Hepatocyte (in vitro differentiated cells): ENCODE data around the gene OR2S2. TPM values are rescaled to one million over a fixed set of nuclear protein-coding genes. Genes with fewer than 3 reads are reported as not detected.

Source experiments
- DNase-seq: peaks from one replicate; pipeline ENCODE4 v3.0.0-alpha.2; 2016; ENCODE audit warnings: low spot score
- H2AFZ ChIP-seq: fragments of 200-600 bp; sonication (generic); 2 replicates; pipeline ENCODE4 v1.6.0; 2016; ENCODE audit warnings: antibody characterized with exemption, mild to moderate bottlenecking
- H3K27ac ChIP-seq: fragments of 200-600 bp; sonication (generic); 2 replicates; pipeline ENCODE4 v1.5.1; 2016; ENCODE audit warnings: mild to moderate bottlenecking
- H3K27me3 ChIP-seq: fragments of 200-600 bp; sonication (generic); 2 replicates; pipeline ENCODE4 v1.6.1; 2016
- H3K36me3 ChIP-seq: fragments of 200-600 bp; sonication (generic); replicated peaks from 2 replicates; pipeline ENCODE4 v1.5.1; 2016; ENCODE audit warnings: low read depth; ENCODE audit not compliant: insufficient read depth
- H3K4me1 ChIP-seq: fragments of 200-600 bp; sonication (generic); 2 replicates; pipeline ENCODE4 v1.5.1; 2016; ENCODE audit warnings: mild to moderate bottlenecking, moderate library complexity; ENCODE audit not compliant: insufficient read depth
- H3K4me2 ChIP-seq: fragments of 200-600 bp; sonication (generic); 2 replicates; pipeline ENCODE4 v1.6.0; 2016
- H3K4me3 ChIP-seq: fragments of 200-600 bp; sonication (generic); 2 replicates; pipeline ENCODE4 v1.5.1; 2016; ENCODE audit warnings: mild to moderate bottlenecking
- H3K79me2 ChIP-seq: fragments of 200-600 bp; sonication (generic); 2 replicates; pipeline ENCODE4 v1.6.0; 2017; ENCODE audit warnings: mild to moderate bottlenecking
- H3K9me2 ChIP-seq: fragments of 200-600 bp; sonication (generic); replicated peaks from 2 replicates; pipeline ENCODE4 v1.6.0; 2017; ENCODE audit warnings: mild to moderate bottlenecking; ENCODE audit not compliant: insufficient read depth
- H3K9me3 ChIP-seq: fragments of 200-600 bp; sonication (generic); 2 replicates; pipeline ENCODE4 v1.5.1; 2016; ENCODE audit warnings: low read depth, mild to moderate bottlenecking
- H4K20me1 ChIP-seq: fragments of 200-600 bp; sonication (generic); 2 replicates; pipeline ENCODE4 v1.6.0; 2016; ENCODE audit warnings: mild to moderate bottlenecking; ENCODE audit not compliant: insufficient read depth, poor library complexity, severe bottlenecking
- EZH2 ChIP-seq: fragments of 200-600 bp; sonication (generic); IDR thresholded peaks from 2 replicates; pipeline ENCODE4 v1.6.1; 2016; ENCODE audit warnings: antibody characterized with exemption, mild to moderate bottlenecking, borderline replicate concordance
- EZH2phosphoT487 ChIP-seq: fragments of 200-600 bp; sonication (generic); IDR thresholded peaks from one replicate; pipeline ENCODE4 v1.6.1; 2018; ENCODE audit warnings: antibody characterized with exemption, mild to moderate bottlenecking, low read depth, moderate library complexity; ENCODE audit not compliant: unreplicated experiment, severe bottlenecking
- WGBS: methylation state at CpG from one replicate; pipeline ENCODE4 v1.1.6; 2016; ENCODE audit warnings: low lambda C conversion rate; ENCODE audit errors: missing lambda C conversion rate; 5-methylcytosine and 5-hydroxymethylcytosine counted together
- polyA plus RNA-seq: library from polyadenylated mRNA; unstranded; fragments of >200 nt; fragmentation: Nextera tagmentation; extraction: Ambion mirVana; gene quantifications from 2 replicates; pipeline ENCODE4 v1.2.1, GENCODE V29; 2016
- total RNA-seq: library from RNA; depleted of rRNA; stranded (reverse); fragments of >200 nt; gene quantifications from 2 replicates; pipeline ENCODE4 v1.2.3, GENCODE V29; 2014
- TF ChIP-seq, protein P1 (sequence below): fragments of 200-600 bp; sonication (generic); IDR thresholded peaks from 2 replicates; pipeline ENCODE4 v1.5.1; 2016; ENCODE audit warnings: antibody characterized with exemption, mild to moderate bottlenecking; ENCODE audit not compliant: poor library complexity

Gene OR2S2
- total and polyA plus RNA-seq, 2 experiments from 2014 or later: 0.27 TPM; not detected in 1

DNA sequence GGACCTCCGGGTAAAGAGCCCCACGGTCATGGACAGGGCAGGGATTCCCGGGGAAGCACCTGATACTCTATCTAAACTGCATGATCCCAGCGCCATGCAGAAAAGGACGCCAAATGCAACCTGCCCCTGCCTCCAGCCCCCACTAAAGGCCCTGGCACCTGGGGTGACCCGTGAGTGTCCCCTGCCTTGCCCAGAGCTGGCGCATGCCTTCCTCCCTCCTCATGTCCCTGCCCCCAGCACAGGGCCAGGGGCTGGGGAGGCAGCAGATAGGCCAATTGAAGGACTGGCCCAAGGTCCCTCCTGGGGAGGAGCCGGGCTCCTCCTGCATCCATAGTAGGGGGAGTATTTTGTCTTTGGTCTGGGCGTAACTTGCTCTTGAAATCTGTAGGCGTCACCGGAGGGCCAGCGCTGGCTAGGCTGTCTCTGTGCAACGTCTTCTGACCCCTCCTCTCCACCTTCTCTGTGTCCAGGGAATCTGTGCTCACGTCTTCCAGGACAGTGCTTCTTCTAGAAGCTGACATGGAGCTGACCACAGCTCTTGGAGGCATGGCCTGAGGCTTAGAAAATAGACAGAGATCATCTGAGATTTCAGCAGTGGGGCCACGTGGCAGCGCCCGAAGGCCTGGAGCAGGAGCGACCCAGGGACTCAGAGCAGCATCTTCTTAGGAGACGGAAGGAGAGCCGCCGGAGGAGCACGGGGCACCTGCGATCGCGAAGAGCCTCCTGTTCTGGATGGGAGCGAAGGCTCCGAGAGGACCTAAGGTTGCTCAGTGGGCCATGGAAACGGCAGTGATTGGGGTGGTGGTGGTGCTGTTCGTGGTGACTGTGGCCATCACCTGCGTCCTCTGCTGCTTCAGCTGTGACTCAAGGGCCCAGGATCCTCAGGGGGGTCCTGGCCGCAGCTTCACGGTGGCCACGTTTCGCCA is 48.0 kb downstream of the OR2S2 start:
- H3K4me1 ChIP-seq: peaks cover 56% of the 10 kb centered on the region
- H3K9me3 ChIP-seq: no peaks in the 10 kb centered on the region
- H3K4me3 ChIP-seq: no peak overlapping the region
- WGBS: 93% methylated on average over 34 of the region's 34 CpGs
- no peak overlapping the region for H3K27ac ChIP-seq
- no peak overlapping the region for H2AFZ ChIP-seq
- no peaks in the 10 kb centered on the region for H3K9me2 ChIP-seq
- TF ChIP-seq EZH2phosphoT487 (no peak), EZH2 (no peak)
- TF ChIP-seq, protein P1, sequence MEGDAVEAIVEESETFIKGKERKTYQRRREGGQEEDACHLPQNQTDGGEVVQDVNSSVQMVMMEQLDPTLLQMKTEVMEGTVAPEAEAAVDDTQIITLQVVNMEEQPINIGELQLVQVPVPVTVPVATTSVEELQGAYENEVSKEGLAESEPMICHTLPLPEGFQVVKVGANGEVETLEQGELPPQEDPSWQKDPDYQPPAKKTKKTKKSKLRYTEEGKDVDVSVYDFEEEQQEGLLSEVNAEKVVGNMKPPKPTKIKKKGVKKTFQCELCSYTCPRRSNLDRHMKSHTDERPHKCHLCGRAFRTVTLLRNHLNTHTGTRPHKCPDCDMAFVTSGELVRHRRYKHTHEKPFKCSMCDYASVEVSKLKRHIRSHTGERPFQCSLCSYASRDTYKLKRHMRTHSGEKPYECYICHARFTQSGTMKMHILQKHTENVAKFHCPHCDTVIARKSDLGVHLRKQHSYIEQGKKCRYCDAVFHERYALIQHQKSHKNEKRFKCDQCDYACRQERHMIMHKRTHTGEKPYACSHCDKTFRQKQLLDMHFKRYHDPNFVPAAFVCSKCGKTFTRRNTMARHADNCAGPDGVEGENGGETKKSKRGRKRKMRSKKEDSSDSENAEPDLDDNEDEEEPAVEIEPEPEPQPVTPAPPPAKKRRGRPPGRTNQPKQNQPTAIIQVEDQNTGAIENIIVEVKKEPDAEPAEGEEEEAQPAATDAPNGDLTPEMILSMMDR: no peak
- DNase-seq: no peak
- H3K79me2 ChIP-seq: no peaks in the 10 kb centered on the region
- no peaks in the 10 kb centered on the region for H4K20me1 ChIP-seq
- no peaks in the 10 kb centered on the region for H3K27me3 ChIP-seq
- no peaks in the 10 kb centered on the region for H3K36me3 ChIP-seq
- H3K4me2 ChIP-seq: no peak overlapping the region

DNA sequence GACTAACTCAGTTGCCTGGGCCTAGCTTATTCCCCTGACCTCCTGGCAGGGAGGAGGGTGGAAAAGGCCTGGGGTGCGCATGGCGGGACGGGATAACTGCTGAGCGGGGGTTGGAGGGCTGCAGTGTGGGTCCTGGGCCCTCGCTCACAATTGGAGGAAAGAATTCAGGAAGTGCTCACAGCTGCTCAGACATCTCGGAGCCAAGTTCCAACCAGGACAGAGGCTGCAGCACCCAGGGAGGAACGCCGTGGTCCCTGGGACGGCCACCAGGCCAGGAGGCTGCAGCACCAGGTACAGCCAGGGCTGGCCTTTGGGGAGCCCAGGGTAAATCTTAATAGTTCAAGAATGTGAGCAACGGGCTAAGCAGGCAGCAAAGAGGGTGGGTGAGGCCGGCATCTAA is 48.7 kb downstream of the OR2S2 start, which contains the start of gene SPAAR:
TSS of gene SPAAR (plus strand) at position 217 of the 400 bp plus-strand sequence. CDS start 974 bp downstream, outside the sequence.
- H3K27ac ChIP-seq: peak within 1 kb of the TSS; percentile 96
- no peaks in the 10 kb centered on the region for H3K9me3 ChIP-seq
- DNase-seq: no peak
- H4K20me1 ChIP-seq: no peaks in the 10 kb centered on the region
- TF ChIP-seq EZH2phosphoT487 (no peak), EZH2 (no peak)
- TF ChIP-seq, protein P1: no peak
- H3K36me3 ChIP-seq: no peaks in the 10 kb centered on the region
- WGBS: 87% methylated on average over 9 of the region's 11 CpGs
- no peaks in the 10 kb centered on the region for H3K79me2 ChIP-seq
- peak within 1 kb of the TSS; percentile 55 for H3K4me2 ChIP-seq
- no peaks in the 10 kb centered on the region for H3K27me3 ChIP-seq
- H3K4me3 ChIP-seq: no peak within 1 kb of the TSS
- peak within 1 kb of the TSS; percentile 77 for H2AFZ ChIP-seq
- peaks cover 51% of the 10 kb centered on the region for H3K4me1 ChIP-seq
- H3K9me2 ChIP-seq: no peaks in the 10 kb centered on the region

DNA sequence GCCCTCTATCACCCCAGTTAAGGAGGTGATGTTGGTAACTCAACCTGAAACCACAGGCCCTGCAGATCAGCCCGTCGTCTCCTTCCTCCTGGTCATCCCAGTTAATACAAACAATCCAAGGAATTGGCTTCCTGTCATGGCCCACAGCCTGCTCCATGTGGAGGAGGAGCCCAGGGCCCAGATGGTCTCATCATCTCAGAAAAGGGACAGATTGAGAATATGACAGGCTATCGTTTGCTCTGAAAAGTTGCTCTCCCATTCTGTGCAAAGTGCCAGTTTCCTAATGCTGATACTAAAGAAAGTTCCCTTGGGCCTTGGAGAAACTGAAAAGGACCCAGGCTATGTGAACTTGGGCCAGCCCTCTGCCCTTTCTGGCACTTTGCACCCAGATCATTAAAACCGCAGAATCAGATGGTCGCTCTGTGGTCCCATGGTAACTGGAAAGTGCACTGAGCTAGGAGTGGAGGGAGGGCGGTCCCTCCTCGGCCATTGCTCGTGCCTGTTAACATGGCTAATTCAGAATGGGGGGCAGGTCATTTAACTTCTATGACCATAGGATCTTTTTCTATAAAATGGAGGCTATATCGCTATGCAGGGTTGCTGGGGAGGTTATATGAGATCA is 49.3 kb downstream of the OR2S2 start:
- peak overlapping the region; percentile 77 for H2AFZ ChIP-seq
- no peaks in the 10 kb centered on the region for H3K9me2 ChIP-seq
- no peaks in the 10 kb centered on the region for H3K79me2 ChIP-seq
- 85% methylated on average over 9 of the region's 9 CpGs for WGBS
- no peaks in the 10 kb centered on the region for H3K36me3 ChIP-seq
- peaks cover 49% of the 10 kb centered on the region for H3K4me1 ChIP-seq
- peak overlapping the region; percentile 96 for H3K27ac ChIP-seq
- no peaks in the 10 kb centered on the region for H3K9me3 ChIP-seq
- DNase-seq: no peak
- H3K4me2 ChIP-seq: peak overlapping the region; percentile 55
- TF ChIP-seq, protein P1: no peak
- TF ChIP-seq EZH2phosphoT487 (no peak), EZH2 (no peak)
- H3K27me3 ChIP-seq: no peaks in the 10 kb centered on the region
- no peak overlapping the region for H3K4me3 ChIP-seq
- no peaks in the 10 kb centered on the region for H4K20me1 ChIP-seq
